ENCODE data around the gene NUDT13.

NUDT13 gene

DNA sequence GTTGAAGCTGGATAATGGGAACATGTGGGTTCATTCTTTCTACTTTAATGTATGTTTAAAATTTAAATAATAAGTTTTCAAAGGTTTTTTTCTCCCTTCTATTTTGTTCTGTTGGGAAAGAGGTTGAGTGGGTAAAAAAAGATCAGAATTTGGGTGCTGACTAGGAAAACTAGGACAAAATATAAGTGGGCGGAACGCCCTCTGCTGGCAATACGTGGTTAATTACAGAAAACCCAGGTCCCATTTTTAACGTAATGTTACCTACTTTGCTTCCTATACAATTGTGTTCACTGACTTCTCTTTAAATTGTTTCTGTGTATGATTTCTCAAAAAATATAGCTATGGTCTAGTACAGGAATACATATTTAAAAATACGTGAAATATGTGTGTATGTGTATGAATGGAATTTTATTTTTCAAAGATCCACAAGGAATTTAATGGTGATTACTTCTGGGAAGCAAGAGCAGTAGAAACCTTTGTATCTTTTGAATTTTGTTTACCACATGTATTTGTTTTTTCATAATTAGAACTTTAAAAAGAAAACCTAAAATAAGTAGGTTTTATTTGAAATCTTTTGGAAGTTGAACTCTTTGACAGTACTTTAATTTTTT lies 48.9 kb downstream of the NUDT13 start:
- TF ChIP-seq, protein P1, sequence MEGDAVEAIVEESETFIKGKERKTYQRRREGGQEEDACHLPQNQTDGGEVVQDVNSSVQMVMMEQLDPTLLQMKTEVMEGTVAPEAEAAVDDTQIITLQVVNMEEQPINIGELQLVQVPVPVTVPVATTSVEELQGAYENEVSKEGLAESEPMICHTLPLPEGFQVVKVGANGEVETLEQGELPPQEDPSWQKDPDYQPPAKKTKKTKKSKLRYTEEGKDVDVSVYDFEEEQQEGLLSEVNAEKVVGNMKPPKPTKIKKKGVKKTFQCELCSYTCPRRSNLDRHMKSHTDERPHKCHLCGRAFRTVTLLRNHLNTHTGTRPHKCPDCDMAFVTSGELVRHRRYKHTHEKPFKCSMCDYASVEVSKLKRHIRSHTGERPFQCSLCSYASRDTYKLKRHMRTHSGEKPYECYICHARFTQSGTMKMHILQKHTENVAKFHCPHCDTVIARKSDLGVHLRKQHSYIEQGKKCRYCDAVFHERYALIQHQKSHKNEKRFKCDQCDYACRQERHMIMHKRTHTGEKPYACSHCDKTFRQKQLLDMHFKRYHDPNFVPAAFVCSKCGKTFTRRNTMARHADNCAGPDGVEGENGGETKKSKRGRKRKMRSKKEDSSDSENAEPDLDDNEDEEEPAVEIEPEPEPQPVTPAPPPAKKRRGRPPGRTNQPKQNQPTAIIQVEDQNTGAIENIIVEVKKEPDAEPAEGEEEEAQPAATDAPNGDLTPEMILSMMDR (IDR thresholded peaks at IDR 0.05; ENCODE audit: insufficient read depth, low read length, poor library complexity, severe bottlenecking) = peak; percentile 69
- H3K36me3 ChIP-seq (ENCODE audit: control insufficient read depth, insufficient read depth, low read length) = peaks cover 2% of the 10 kb centered on the region; the same call in 1 of the 2 replicates
- H3K4me3 ChIP-seq (replicated peaks; ENCODE audit: low read depth, low read length) = no peak overlapping the region
- DNase-seq (ENCODE audit: extremely low read depth, insufficient read length) = no peak
- no peaks in the 10 kb centered on the region for H3K27me3 ChIP-seq (replicated peaks; ENCODE audit: control insufficient read depth, insufficient read depth, low read length)

DNA sequence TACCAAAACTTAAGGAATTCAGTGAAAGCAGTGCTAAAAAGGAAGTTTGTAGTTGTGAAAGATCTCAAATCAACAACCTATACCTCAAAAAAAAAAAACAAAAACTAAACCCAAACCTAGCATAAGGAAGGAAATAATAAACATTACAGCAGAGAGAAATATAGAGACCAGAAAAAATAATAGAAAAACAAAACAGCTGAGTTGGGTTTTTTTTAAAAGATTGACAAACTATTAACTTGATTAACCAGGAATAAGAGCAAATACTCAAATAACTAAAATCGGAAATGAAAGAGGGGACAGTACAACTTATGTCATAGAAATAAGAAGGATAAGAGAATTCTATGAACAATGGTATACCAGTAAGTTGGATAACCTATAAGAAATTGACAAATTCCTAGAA lies 50.8 kb downstream of the NUDT13 start:
- H3K27me3 ChIP-seq (replicated peaks; ENCODE audit: control insufficient read depth, insufficient read depth, low read length) = no peaks in the 10 kb centered on the region
- no peak overlapping the region for H3K4me3 ChIP-seq (replicated peaks; ENCODE audit: low read depth, low read length)
- peaks cover 2% of the 10 kb centered on the region; the same call in 1 of the 2 replicates for H3K36me3 ChIP-seq (ENCODE audit: control insufficient read depth, insufficient read depth, low read length)
- TF ChIP-seq, protein P1 (IDR thresholded peaks at IDR 0.05; ENCODE audit: insufficient read depth, low read length, poor library complexity, severe bottlenecking) = no peak
- DNase-seq (ENCODE audit: extremely low read depth, insufficient read length) = no peak

DNA sequence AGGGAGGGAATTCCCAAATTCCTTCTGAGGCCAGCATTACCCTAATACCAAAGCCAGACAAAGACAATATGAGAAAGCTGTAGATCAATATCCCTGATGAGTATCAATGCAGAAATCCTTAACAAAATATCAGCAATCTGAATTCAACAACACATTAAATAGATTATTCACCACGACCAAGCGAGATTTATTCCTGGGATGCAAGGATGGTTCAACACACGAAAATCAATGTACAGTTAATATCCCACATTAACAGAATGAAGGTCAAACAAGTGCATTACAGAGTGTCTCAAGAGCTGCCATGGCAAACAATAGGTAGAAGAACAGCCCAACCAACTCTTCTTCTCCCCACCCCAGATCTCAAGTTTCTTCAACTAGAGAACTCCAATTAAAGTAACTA lies 51.4 kb downstream of the NUDT13 start:
- no peak for DNase-seq (ENCODE audit: extremely low read depth, insufficient read length)
- peaks cover 2% of the 10 kb centered on the region; the same call in 1 of the 2 replicates for H3K36me3 ChIP-seq (ENCODE audit: control insufficient read depth, insufficient read depth, low read length)
- no peaks in the 10 kb centered on the region for H3K27me3 ChIP-seq (replicated peaks; ENCODE audit: control insufficient read depth, insufficient read depth, low read length)
- H3K4me3 ChIP-seq (replicated peaks; ENCODE audit: low read depth, low read length) = no peak overlapping the region
- TF ChIP-seq, protein P1 (IDR thresholded peaks at IDR 0.05; ENCODE audit: insufficient read depth, low read length, poor library complexity, severe bottlenecking) = no peak

DNA sequence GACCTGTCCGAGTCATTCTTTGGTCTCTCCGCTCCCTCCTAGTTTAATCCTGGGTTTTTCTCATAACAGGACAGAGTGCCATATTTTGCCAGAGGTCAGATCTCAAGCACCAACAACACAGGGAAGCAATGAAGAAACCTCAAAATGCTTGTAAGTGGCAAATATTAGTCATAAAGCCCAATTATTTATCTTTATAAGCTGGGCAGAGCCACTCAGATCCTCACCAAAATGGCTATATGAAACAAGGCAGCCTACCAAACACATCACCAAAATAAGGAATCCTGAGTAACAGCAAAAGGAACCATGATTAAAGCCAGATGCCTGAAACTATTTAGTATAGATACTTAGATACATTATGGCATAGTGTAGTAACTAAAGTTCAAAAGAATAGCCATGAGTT lies 52.8 kb downstream of the NUDT13 start:
- Histone ChIP-seq H3K4me3 (replicated peaks; ENCODE audit: low read depth, low read length) (no peak overlapping the region), H3K36me3 (ENCODE audit: control insufficient read depth, insufficient read depth, low read length) (peaks cover 2% of the 10 kb centered on the region; the same call in 1 of the 2 replicates)

DNA sequence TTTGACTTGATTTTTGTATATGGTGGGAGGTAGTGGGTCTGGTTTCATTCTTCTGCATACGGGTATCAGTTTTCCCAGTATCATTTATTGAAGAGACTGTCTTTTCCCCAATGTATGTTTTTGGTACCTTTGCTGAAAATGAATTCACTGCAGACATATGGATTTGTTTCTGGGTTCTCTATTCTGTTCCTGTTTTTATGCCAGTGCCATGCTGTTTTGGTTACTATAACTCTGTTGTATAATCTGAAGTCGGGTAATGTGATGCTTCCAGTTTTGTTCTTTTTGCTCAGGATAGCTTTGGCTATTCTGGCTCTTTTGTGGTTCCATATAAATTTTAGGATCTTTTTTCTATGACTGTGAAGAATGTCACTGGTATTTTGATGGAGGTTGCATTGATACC lies 56.7 kb downstream of the NUDT13 start:
- peak overlapping the region; percentile 96 for H3K4me3 ChIP-seq (replicated peaks; ENCODE audit: low read depth, low read length)
- no peak for DNase-seq (ENCODE audit: extremely low read depth, insufficient read length)

More for the DNA sequence above, 52.8 kb downstream of the NUDT13 start:
- no peak for DNase-seq (ENCODE audit: extremely low read depth, insufficient read length)
- TF ChIP-seq, protein P1 (IDR thresholded peaks at IDR 0.05; ENCODE audit: insufficient read depth, low read length, poor library complexity, severe bottlenecking) = no peak
- H3K27me3 ChIP-seq (replicated peaks; ENCODE audit: control insufficient read depth, insufficient read depth, low read length) = no peaks in the 10 kb centered on the region

More for the DNA sequence above, 56.7 kb downstream of the NUDT13 start:
- TF ChIP-seq, protein P1 (IDR thresholded peaks at IDR 0.05; ENCODE audit: insufficient read depth, low read length, poor library complexity, severe bottlenecking) = no peak
- Histone ChIP-seq H3K27me3 (replicated peaks; ENCODE audit: control insufficient read depth, insufficient read depth, low read length) (no peaks in the 10 kb centered on the region), H3K36me3 (ENCODE audit: control insufficient read depth, insufficient read depth, low read length) (peaks cover 2% of the 10 kb centered on the region; the same call in 1 of the 2 replicates)
